ENCODE results near the gene UBAC2. TPM values are rescaled to one million over a fixed set of nuclear protein-coding genes. Genes with fewer than 3 reads are reported as not detected.

UBAC2 gene
- total and polyA plus RNA-seq, 2 of the 8 experiments (the other 6 are each of a cell fraction or from before 2014, with no cell fraction given) = 75.9 to 76.9 TPM

DNA sequence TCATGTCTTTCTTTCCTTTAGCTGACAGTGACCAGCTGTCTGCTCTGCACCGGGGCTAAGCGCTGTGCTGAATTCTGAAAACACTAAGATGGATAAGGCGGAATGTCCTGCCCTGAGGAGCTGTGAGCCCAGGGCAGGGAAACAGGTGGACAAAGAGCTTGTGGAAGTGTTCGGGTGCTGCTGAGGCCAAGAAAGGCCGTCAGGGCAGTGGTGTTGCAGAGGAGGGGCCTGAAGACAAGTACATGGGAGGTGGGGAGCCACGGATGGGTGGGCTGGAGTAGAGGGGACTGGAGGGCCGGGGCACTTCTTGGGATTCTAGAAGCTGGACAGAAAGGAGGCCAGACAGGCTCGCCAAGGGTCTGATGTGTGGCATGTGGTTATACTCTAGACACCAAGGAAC is 172.8 kb downstream of the UBAC2 start:
- Histone ChIP-seq H3K27ac (ENCODE audit: low read depth, low read length) (no peak overlapping the region), H3K56ac (replicated peaks; ENCODE audit: insufficient read length, low read depth, low read length) (no peak overlapping the region), H2BK15ac (ENCODE audit: low read length) (no peak overlapping the region), H3K27me3 (replicated peaks in 1 of 4; ENCODE audit: control insufficient read depth in 3 of 4, extremely low read depth in 1 of 4, insufficient read depth in 3 of 4, low read length in 3 of 4) (no peaks in the 10 kb centered on the region), H2AFZ (ENCODE audit: low read length) (no peak overlapping the region), H3K4ac (replicated peaks; ENCODE audit: insufficient read length, low read depth, low read length) (no peak overlapping the region), H3K4me3 (ENCODE audit: extremely low read depth in 1 of 4, insufficient read depth in 2 of 4, low read depth in 3 of 4, low read length in 4 of 4) (no peak overlapping the region), H4K91ac (replicated peaks; ENCODE audit: insufficient read length, low read length) (no peak overlapping the region), H3K18ac (ENCODE audit: extremely low read depth, low read length) (no peak overlapping the region), H4K20me1 (replicated peaks in 1 of 2; ENCODE audit: control insufficient read depth in 1 of 2, insufficient read depth in 2 of 2, low read length in 2 of 2) (peaks cover 0 to 1% of the 10 kb centered on the region in 2 experiments), H3K79me1 (ENCODE audit: low read depth, low read length) (no peaks in the 10 kb centered on the region), H2BK20ac (ENCODE audit: low read length) (no peak overlapping the region), H3K23ac (ENCODE audit: insufficient read length) (no peak overlapping the region), H3K14ac (ENCODE audit: insufficient read length) (no peak overlapping the region), H3K4me1 (replicated peaks in 1 of 4; ENCODE audit: control insufficient read depth in 3 of 4, insufficient read depth in 4 of 4, low read length in 3 of 4) (peaks cover 0 to under 1% (median under 1%) of the 10 kb centered on the region in 4 experiments; a peak in 2 of 7 replicates), H2BK5ac (ENCODE audit: low read depth, low read length) (no peak overlapping the region), H2BK120ac (replicated peaks; ENCODE audit: low read depth, low read length) (no peak overlapping the region), H3K36me3 (ENCODE audit: control insufficient read depth in 2 of 4, insufficient read depth in 4 of 4, low read length in 3 of 4) (peaks cover 0 to 8% (median 2%) of the 10 kb centered on the region in 4 experiments; a peak in 3 of 8 replicates), H3K4me2 (ENCODE audit: insufficient read depth in 1 of 2, low read depth in 2 of 2, low read length in 2 of 2) (no peak overlapping the region), H2AK5ac (ENCODE audit: low read depth, low read length) (no peak overlapping the region), H3K9ac (replicated peaks in 1 of 4; ENCODE audit: extremely low read depth in 1 of 4, low read depth in 3 of 4, low read length in 3 of 4) (no peak overlapping the region), H4K8ac (ENCODE audit: extremely low read depth, insufficient read depth, low read length) (no peak overlapping the region), H4K5ac (ENCODE audit: insufficient read length, low read depth, low read length) (no peak overlapping the region), H2BK12ac (ENCODE audit: low read depth, low read length) (no peak overlapping the region), H3K9me3 (ENCODE audit: insufficient read depth in 2 of 2, low read depth in 1 of 2, low read length in 1 of 2) (no peaks in the 10 kb centered on the region), H3K23me2 (ENCODE audit: low read depth, low read length) (no peaks in the 10 kb centered on the region), H3K79me2 (ENCODE audit: control insufficient read depth in 1 of 2, insufficient read depth in 2 of 2, low read length in 2 of 2) (no peaks in the 10 kb centered on the region)
- CTCF ChIA-PET (ENCODE audit: partially characterized antibody) = interaction anchor here (0.6 to 3.4 kb wide), 6 partner anchors 11 to 197 kb away, joined by 3 to 11 read pairs (median 5); no protein-coding TSS in a partner anchor
- 90% methylated on average over 8 of the region's 8 CpGs; no CpG with 5 or more reads in 1 of the 2 experiments for WGBS, 2 experiments (ENCODE audit: extremely low coverage in 1 of 2, insufficient coverage in 1 of 2, insufficient read length in 1 of 2, insufficient replicate concordance in 2 of 2, low coverage in 1 of 2, low lambda C conversion rate in 2 of 2, missing lambda C conversion rate in 1 of 2)
- FAIRE-seq (no peak), DNase-seq (ENCODE audit: low read depth in 1 of 2, low spot score in 2 of 2) (no peak)
- POLR2A ChIA-PET (ENCODE audit: partially characterized antibody) = interaction anchor here (1.2 to 1.4 kb wide), 2 partner anchors 10 to 21 kb away, joined by 3 to 4 read pairs; no protein-coding TSS in a partner anchor
- TF ChIP-seq KDM5A (IDR thresholded peaks at IDR 0.05; ENCODE audit: low read length) = no peak
- no peak for TF ChIP-seq POLR2A (IDR thresholded peaks at IDR 0.05; ENCODE audit: control extremely low read depth in 1 of 2, low read depth in 2 of 2, low read length in 2 of 2)
- TF ChIP-seq EZH2 (IDR thresholded peaks at IDR 0.05; ENCODE audit: low read depth, low read length, severe bottlenecking) = no peak
- TF ChIP-seq RBBP5 (IDR thresholded peaks at IDR 0.05; ENCODE audit: borderline replicate concordance, low read depth, low read length) = no peak
- TF ChIP-seq GTF2F1 (IDR thresholded peaks at IDR 0.05; ENCODE audit: borderline replicate concordance, low read depth, low read length) = no peak
- no peak for TF ChIP-seq SP1 (IDR thresholded peaks at IDR 0.05; ENCODE audit: low read depth, low read length)
- TF ChIP-seq PHF8 (conservative IDR thresholded peaks at IDR 0.05; ENCODE audit: low read depth, low read length) = no peak
- no peak for TF ChIP-seq RXRA (IDR thresholded peaks at IDR 0.05; ENCODE audit: insufficient read depth, low read depth, low read length)
- TF ChIP-seq, protein P1, sequence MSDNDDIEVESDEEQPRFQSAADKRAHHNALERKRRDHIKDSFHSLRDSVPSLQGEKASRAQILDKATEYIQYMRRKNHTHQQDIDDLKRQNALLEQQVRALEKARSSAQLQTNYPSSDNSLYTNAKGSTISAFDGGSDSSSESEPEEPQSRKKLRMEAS (IDR thresholded peaks at IDR 0.05) = no peak
- no peak for TF ChIP-seq EGR1 (IDR thresholded peaks at IDR 0.05; ENCODE audit: borderline replicate concordance, low read depth, low read length)
- no peak for TF ChIP-seq POLR2AphosphoS5 (IDR thresholded peaks at IDR 0.05; ENCODE audit: low read depth, low read length)
- TF ChIP-seq, protein P2, sequence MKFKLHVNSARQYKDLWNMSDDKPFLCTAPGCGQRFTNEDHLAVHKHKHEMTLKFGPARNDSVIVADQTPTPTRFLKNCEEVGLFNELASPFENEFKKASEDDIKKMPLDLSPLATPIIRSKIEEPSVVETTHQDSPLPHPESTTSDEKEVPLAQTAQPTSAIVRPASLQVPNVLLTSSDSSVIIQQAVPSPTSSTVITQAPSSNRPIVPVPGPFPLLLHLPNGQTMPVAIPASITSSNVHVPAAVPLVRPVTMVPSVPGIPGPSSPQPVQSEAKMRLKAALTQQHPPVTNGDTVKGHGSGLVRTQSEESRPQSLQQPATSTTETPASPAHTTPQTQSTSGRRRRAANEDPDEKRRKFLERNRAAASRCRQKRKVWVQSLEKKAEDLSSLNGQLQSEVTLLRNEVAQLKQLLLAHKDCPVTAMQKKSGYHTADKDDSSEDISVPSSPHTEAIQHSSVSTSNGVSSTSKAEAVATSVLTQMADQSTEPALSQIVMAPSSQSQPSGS (IDR thresholded peaks at IDR 0.05; ENCODE audit: low read length) = no peak
